ENCODE data around the gene STRADB. TPM values are rescaled to one million over a fixed set of nuclear protein-coding genes. Genes with fewer than 3 reads are reported as not detected.

STRADB gene
- total RNA-seq, 1 experiment from 2014 or later: 17.4 TPM

- intact Hi-C loops (cut with micrococcal nuclease): no loop called here
- no peak overlapping the region for H3K4me2 ChIP-seq (ENCODE audit: low read length)
- no peak for DNase-seq (ENCODE audit: low read depth, low spot score)
Observed at GRCh38 chr2:201432621-201433393, 18.7 kb upstream of the STRADB start.

More at GRCh38 chr2:201432621-201433393, 18.7 kb upstream of the STRADB start:
- no peaks in the 10 kb centered on the region for H4K20me1 ChIP-seq (ENCODE audit: insufficient read depth)
- ChIA-PET RAD21 (ENCODE audit: low non-redundant PET in 1 of 2, low total read pairs in 2 of 2, uncharacterized antibody in 2 of 2, unreplicated experiment in 2 of 2) (no interaction called here), CTCF (no interaction called here), POLR2A (no interaction called here)
- no peak overlapping the region for H2AFZ ChIP-seq (ENCODE audit: low read depth, low read length, poor library complexity, severe bottlenecking)
- H3K27me3 ChIP-seq (ENCODE audit: insufficient read depth, low read length): no peaks in the 10 kb centered on the region
- no peak overlapping the region for H3K4me3 ChIP-seq (replicated peaks in 1 of 2; ENCODE audit: low read depth in 1 of 2, low read length in 2 of 2)
- H3K4me1 ChIP-seq (ENCODE audit: control insufficient read depth in 1 of 2, insufficient read depth in 2 of 2, low read length in 2 of 2): no peaks in the 10 kb centered on the region
- no peaks in the 10 kb centered on the region for H3K9me2 ChIP-seq (ENCODE audit: insufficient read depth)
- H3K9ac ChIP-seq (ENCODE audit: low read length): no peak overlapping the region
- no peaks in the 10 kb centered on the region for H3K36me3 ChIP-seq (ENCODE audit: control insufficient read depth in 1 of 2, insufficient read depth in 2 of 2, low read length in 2 of 2)
- H3K9me3 ChIP-seq (ENCODE audit: control insufficient read depth in 1 of 2, insufficient read depth in 1 of 2, low read depth in 1 of 2, low read length in 2 of 2): no peaks in the 10 kb centered on the region
- no peak for ATAC-seq
- BruUV-seq (replicated peaks): no TSS peak
- TF ChIP-seq CBX3 (IDR thresholded peaks at IDR 0.05; ENCODE audit: low read depth) (no peak), SP1 (IDR thresholded peaks at IDR 0.05; ENCODE audit: low read depth) (no peak), ZFX (IDR thresholded peaks at IDR 0.05) (no peak), POLR2A (IDR thresholded peaks at IDR 0.05; ENCODE audit: borderline replicate concordance, extremely low read depth, insufficient read depth, insufficient read length) (no peak), RAD21 (IDR thresholded peaks at IDR 0.05; ENCODE audit: low read depth) (no peak), CEBPB (IDR thresholded peaks at IDR 0.05; ENCODE audit: low read depth) (no peak), TCF7L2 (IDR thresholded peaks at IDR 0.05; ENCODE audit: borderline replicate concordance, extremely low read depth, insufficient read depth, insufficient read length) (no peak), ELF1 (IDR thresholded peaks at IDR 0.05; ENCODE audit: borderline replicate concordance, low read depth) (no peak), ZBTB33 (IDR thresholded peaks at IDR 0.05; ENCODE audit: extremely low read depth, insufficient replicate concordance, low read length) (no peak)
- no peak overlapping the region for H3K27ac ChIP-seq (ENCODE audit: low read depth, low read length)
- no peaks in the 10 kb centered on the region; the same call in 1 of the 2 replicates for H3K79me2 ChIP-seq (ENCODE audit: insufficient read depth, low read length)

All from HCT116 (cell line).